IPS DF 4.7 (cell line): Measurements from ENCODE around the gene HPGDS.
"Not testable (repeated sequence)": the region's sequence is repeated elsewhere in the genome, so short reads cannot be mapped to it uniquely, and the experiment has no call there.

ENCODE experiments used
- DNase-seq: peaks from one replicate; pipeline ENCODE4 v3.0.0-alpha.2; 2013; ENCODE audit warnings: low spot score; ENCODE audit errors: extremely low read depth

HPGDS gene

GRCh38 chr4:94342694-94343093, at the start of gene HPGDS:
Gene HPGDS, minus strand, starts transcription at chr4:94342836. Its CDS starts 8,207 bp downstream, at chr4:94334629.
- DNase-seq = no peak

DNA sequence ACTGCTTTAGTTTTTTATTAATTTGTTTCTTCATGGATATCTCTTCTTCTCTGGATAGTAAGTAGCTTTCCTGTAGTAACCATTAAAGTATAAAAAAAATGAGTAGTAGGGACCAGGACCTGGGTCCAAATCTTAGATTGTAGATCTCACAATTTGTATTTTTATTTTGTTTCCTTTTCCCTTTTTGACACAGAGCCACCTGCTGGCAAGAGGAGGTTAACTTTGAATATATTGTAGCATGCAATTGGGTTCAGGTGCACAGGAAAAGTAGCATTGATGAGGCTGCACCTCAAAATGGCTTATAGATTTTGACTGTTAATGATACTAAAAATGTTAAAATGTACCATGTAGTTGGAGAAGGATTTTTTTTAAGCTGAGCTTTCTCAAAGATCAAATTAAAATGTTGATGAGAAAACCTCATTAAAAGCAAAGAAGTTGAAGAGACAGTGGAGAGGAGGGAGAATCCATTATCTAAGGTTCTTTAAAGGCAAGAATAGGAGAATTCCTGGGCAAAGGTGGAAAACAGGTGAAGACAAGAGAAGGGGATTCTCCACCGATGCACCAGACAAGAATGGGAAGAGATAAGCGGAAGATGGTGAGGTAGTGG, 48.3 kb upstream of the HPGDS start:
- no peak for DNase-seq

DNA sequence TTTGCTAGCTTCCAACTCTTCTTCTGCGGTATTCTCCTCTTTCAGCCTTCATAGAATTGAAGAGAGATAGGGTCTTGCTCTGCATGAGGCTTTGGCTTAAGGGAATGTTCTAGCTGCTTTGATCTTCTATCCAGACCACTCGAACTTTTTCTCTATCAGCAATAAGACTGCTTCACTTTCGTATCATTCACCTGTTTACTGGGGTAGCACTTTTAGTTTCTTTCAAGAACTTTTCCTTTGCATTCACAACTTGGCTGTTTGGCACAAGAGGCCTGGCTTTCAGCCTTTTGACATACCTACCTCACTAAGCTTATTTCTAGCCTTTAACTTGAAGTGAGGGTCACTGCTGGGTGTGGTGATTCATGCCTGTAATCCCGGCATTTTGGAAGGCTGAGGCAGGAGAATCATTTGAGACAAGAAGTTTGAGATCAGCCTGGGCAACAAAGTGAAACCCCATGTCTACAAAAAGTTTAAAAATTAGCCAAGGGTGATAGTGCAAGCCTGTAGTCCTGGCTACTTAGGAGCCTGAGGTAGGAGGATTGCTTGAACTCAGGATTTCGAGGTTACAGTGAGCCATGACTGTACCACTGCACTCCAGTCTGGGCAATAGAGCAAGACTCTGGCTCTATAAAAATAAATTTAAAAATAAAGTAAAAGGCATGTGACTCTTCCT, 47.1 kb upstream of the HPGDS start:
- no peak for DNase-seq

GRCh38 chr4:94387965-94388364, 45.3 kb upstream of the HPGDS start:
- not testable (repeated sequence) for DNase-seq

DNA sequence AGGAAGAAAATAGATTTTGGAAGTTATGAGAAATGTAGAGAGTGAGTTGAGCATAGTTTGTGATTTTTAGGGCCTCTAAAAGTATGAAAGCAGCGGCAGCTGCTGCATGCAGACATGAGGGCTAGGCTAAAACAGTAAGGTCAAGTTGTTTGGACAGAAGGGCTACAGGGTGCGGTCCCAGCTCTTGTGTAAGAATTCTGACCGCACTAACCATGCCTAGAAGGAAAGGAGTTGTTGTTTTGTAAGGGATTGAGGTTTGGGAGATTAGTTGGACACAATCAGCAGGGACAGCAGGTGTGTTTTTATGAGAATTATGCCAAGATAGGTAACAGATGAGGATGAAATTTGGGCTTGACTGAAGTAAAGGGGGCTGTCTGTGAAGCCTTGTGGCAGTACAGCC, 42.8 kb upstream of the HPGDS start:
- not testable (repeated sequence) for DNase-seq

DNA sequence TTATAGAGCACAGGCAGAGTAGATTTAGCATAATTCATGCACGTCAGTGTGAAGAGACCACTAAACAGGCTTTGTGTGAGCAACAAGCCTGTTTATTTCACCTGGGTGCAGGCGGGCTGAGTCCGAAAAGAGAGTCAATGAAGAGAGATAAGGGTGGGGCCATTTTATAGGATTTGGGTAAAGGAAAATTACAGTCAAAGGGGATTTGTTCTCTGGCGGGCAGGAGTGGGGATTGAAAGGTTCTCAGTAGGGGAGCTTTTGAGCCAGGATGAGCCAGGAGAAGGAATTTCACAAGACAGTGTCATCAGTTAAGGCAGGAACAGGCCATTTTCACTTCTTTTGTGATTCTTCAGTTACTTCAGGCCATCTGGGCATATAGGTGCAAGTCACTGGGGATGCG, 40.3 kb upstream of the HPGDS start:
- DNase-seq = not testable (repeated sequence)

DNA sequence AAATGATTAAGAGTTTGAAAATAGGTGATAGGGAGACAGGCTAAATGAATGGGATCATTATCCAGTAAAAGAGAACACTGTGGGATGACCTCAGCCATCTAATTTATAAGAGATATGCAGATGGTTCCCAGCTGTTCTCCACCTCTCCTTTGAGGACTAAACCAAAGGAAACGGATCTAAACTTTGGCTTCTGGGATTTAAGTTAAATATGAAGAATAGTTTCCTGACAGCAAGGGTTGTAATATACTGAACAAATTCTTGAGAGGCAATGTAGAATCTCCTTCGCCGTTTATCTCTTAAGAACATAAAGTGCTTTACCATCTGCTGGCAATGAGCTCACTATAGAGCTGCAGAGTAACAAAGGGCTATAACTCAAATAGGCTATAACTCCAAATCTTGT, 35.4 kb upstream of the HPGDS start:
- DNase-seq = no peak

DNA sequence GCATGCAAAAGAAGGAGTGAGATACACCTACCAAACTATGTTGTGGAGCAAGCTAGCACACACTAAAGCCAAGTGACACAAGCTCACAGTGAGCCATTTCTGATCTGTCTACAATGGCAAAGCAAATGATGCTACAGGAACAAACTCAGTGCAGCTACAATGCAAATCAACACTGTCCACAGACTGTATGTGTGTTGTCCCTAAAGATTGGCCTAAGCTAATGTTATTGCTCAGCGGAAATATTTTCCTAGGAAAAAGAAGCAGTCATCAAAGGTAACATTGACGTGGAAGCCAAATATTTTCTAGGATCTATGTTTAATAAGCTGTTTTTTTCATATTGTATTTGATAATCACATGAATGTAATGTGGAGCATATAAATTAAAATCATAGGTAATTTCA, 34.7 kb upstream of the HPGDS start:
- no peak for DNase-seq

DNA sequence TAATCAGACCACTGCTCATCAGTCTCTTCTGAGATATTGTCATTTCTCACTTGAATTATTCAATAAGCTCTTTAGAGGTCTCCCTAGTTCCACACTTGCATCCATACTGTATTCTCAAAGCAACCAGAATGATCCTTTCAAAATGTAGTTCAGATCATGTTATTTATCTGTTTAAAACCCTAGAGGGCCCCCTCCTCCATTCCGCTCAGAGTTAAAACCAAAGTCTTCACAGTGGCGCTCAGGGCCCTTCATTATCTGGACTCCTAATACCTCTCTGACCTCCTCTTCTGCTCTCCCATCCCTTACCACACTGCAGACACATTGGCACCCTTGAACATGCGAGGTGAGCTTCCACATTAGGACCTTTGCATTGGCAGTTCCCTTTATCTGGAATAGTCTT, 32.7 kb upstream of the HPGDS start:
- no peak for DNase-seq

- DNase-seq = no peak
Measured at GRCh38 chr4:94373752-94374151, 31.1 kb upstream of the HPGDS start.

DNA sequence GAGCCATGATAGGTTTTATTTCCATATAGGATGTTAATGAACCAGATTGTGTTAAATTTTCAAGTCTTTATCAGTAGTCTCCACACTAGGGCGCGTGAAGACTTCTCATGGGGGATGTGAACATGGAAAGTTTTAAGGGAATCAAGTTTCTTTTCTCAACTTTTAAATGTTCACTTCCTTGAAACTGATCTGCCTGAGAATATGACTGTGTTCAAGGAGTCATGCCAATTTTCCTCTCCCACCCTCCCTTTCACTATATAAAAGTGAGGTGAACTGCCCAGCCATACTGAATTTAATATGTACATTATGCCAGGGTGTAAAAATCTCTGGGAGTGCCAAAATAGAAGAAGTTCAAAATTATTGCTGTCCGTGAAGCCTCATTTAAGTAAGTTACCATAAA, 30.4 kb upstream of the HPGDS start:
- no peak for DNase-seq

DNA sequence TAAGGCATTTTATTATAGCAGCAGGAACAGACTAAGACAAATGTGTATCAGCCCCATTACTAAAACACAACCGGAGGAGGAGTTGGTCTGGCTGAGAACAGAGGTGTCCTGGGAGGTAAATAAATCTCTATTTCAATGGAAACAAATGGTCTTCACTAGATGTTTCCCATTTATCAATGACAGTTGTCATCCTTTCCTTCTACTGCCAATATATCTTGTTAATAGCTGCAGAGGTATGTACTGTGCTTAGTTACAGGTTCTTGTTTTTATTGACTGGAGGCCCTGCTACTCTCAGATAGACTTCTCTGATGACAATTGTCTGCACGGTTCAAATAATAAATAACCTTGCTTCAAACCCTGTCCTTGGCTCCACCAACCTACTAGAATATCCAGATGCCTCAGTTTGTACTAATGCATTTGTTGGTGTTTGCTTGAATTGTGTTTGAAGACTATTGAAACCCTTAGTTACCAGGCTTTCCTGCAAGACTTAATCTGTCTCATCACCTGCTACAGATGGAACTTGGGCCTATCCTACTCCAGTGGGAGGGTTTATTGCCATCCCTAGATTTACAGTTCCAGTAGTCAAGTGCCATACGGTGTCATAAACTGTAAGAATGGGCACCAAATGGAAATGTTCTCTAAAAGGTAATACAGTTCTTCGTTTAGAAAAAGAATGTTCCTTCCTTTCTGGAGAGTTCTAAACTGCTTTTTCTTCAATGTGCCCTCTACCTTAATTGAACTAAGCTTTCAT, 29.8 kb upstream of the HPGDS start:
- DNase-seq = no peak

DNA sequence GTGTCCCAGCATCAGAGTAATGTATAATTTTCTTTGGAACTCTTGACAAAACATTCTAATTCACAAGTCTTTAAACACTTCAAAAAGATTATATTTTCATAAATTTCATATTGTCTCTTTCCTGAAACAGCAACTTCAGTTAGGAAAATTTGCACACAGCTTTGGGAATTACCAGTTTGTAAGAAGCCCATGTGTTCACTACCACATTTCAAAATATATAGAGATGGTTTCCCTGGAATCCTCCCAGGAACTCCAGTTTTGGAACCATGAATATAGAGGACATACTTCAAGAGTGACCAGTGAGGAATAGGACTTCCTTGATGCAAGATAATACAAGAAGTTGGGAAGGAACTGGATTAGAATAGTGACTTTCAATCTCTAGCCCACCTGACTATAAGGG, 28.7 kb upstream of the HPGDS start:
- no peak for DNase-seq

- no peak for DNase-seq
Measured at GRCh38 chr4:94370533-94371254, 28.1 kb upstream of the HPGDS start.

- no peak for DNase-seq
Measured at GRCh38 chr4:94369046-94369445, 26.4 kb upstream of the HPGDS start.

- no peak for DNase-seq
Measured at GRCh38 chr4:94368459-94368858, 25.8 kb upstream of the HPGDS start.

DNA sequence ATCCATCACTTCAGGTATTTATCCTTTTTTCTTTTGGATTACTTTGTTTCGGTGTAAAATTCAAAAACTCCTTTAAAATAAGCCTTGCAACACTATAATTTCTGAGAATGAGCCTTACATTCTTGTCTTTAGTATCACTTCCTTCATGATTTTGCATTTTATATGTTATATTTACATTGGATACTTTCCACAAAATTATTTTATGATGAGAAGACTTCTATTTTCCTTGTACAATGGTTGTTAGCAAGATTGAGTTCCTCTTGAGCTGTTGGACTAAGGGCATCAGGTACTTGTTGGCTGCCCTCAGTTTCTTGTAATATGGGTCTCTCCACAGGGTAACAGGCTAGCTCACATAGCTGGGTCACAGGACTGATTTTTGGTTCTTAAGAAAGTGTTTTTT, 22.7 kb upstream of the HPGDS start:
- no peak for DNase-seq

- DNase-seq = no peak
Measured at GRCh38 chr4:94364527-94364926, 21.9 kb upstream of the HPGDS start.

GRCh38 chr4:94363136-94363655, 20.6 kb upstream of the HPGDS start:
- no peak for DNase-seq

DNA sequence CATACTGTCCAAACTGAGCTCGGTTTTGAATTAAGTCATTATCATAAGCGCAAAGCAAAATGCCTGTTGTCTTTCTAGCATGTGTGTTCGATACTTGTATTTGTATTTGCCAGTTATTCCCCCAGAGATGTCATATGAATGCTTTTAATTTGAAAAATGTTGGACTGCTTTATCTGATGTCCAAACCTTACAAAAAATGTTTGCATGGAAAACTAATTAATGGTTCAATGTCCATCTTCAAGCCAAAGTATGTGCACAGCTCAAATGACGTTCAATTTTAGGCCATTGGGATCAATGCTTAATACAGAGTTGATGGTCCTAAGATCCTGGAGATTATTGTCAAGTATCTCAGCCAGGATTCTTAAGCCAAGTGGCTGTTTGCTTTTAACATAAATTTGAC, 17.2 kb upstream of the HPGDS start:
- DNase-seq = no peak

GRCh38 chr4:94359221-94359620, 16.6 kb upstream of the HPGDS start:
- no peak for DNase-seq

GRCh38 chr4:94358101-94358500, 15.5 kb upstream of the HPGDS start:
- no peak for DNase-seq
